K562 (cell line): ENCODE data around the gene DNASE1L3.

ENCODE experiments used
- MEF2D ChIP-seq: conservative IDR thresholded peaks from 2 replicates; pipeline ENCODE4 v1.6.1; 2016; ENCODE audit warnings: low read depth, missing genetic modification characterization, missing compliant biosample characterization
- MYNN ChIP-seq, 2 experiments: sonication (generic); formaldehyde crosslinking in 1 of 2; IDR thresholded peaks; 2 replicates each; pipeline versions ENCODE4 v1.5.0 to v1.6.1; 2016 to 2020; ENCODE audit warnings: antibody characterized with exemption in 1 of 2, missing genetic modification reagents in 1 of 2
- PHF8 ChIP-seq: fragments of 200-600 bp; sonication (generic); IDR thresholded peaks from 2 replicates; pipeline ENCODE4 v1.6.1; 2012; ENCODE audit warnings: mixed run types, mild to moderate bottlenecking, inconsistent platforms, low read length, moderate library complexity, borderline replicate concordance
- TAF1 ChIP-seq: IDR thresholded peaks from 2 replicates; pipeline ENCODE4 v1.6.1; 2011; ENCODE audit warnings: mild to moderate bottlenecking, low read length, moderate library complexity; ENCODE audit not compliant: insufficient read depth, control insufficient read depth, severe bottlenecking; ENCODE audit errors: extremely low read depth
- TBP ChIP-seq: optimal IDR thresholded peaks from 2 replicates; pipeline ENCODE3; 2011; ENCODE audit warnings: low read depth, low read length, improper control_type of control experiment

GRCh38 chr3:58216496-58217195, 5.9 kb upstream of the DNASE1L3 start:
- TF ChIP-seq TBP (no peak), MYNN (IDR thresholded peaks at IDR 0.05) (no peak), MYNN (CRISPR knock-in tag; IDR thresholded peaks at IDR 0.05) (no peak), PHF8 (no peak), MEF2D (tag) (no peak), TAF1 (no peak)
